ENCODE measurements around the gene CAMTA1.

Gene CAMTA1

GRCh38 chr1:7475691-7476090 lies 690.4 kb downstream of the CAMTA1 start (continued):
- TF ChIP-seq ZNF148 (tag by site-specific recombination; IDR thresholded peaks at IDR 0.05; ENCODE audit: borderline replicate concordance) (no peak), OSR2 (tag by site-specific recombination; IDR thresholded peaks at IDR 0.05) (no peak), ZNF133 (tag by site-specific recombination; IDR thresholded peaks at IDR 0.05) (no peak), ZNF777 (tag by site-specific recombination; IDR thresholded peaks at IDR 0.05; ENCODE audit: borderline replicate concordance) (no peak)

GRCh38 chr1:7476402-7476801 lies 691.1 kb downstream of the CAMTA1 start:
- Histone ChIP-seq H3K36me3 (ENCODE audit: control insufficient read depth in 2 of 2, insufficient read depth in 1 of 2, low read length in 2 of 2) (no peaks in the 10 kb centered on the region), H3K4me3 (ENCODE audit: low read depth, low read length) (no peak overlapping the region), H3K27ac (ENCODE audit: extremely low read depth, low read depth, low read length) (no peak overlapping the region), H3K4me1 (ENCODE audit: control insufficient read depth, insufficient read depth, low read length) (no peaks in the 10 kb centered on the region), H3K9me3 (ENCODE audit: control insufficient read depth, insufficient read depth, low read depth, low read length) (no peaks in the 10 kb centered on the region)
- no peak for TF ChIP-seq ZNF654 (tag by site-specific recombination; IDR thresholded peaks at IDR 0.05; ENCODE audit: low read depth)
- CTCF ChIA-PET, result no interaction called here
- POLR2A ChIA-PET, result no interaction called here

- CTCF ChIA-PET, result no interaction called here
- H3K4me3 ChIP-seq (ENCODE audit: low read depth, low read length), result no peak overlapping the region
- POLR2A ChIA-PET, result no interaction called here
- H3K27ac ChIP-seq (ENCODE audit: extremely low read depth, low read depth, low read length), result no peak overlapping the region
- no peaks in the 10 kb centered on the region for H3K4me1 ChIP-seq (ENCODE audit: control insufficient read depth, insufficient read depth, low read length)
- H3K36me3 ChIP-seq (ENCODE audit: control insufficient read depth in 2 of 2, insufficient read depth in 1 of 2, low read length in 2 of 2), result no peaks in the 10 kb centered on the region
- H3K9me3 ChIP-seq (ENCODE audit: control insufficient read depth, insufficient read depth, low read depth, low read length), result no peaks in the 10 kb centered on the region
- TF ChIP-seq ZNF664 (tag by site-specific recombination; IDR thresholded peaks at IDR 0.05), result no peak
- no peak for TF ChIP-seq ZBTB1 (tag by site-specific recombination; IDR thresholded peaks at IDR 0.05)
- TF ChIP-seq ZNF544 (tag by site-specific recombination; IDR thresholded peaks at IDR 0.05), result no peak
- TF ChIP-seq ZNF202 (tag by site-specific recombination; IDR thresholded peaks at IDR 0.05; ENCODE audit: borderline replicate concordance), result no peak
- no peak for TF ChIP-seq KLF9 (tag by site-specific recombination; IDR thresholded peaks at IDR 0.05; ENCODE audit: low read depth)
- no peak for TF ChIP-seq ZNF2 (tag by site-specific recombination; IDR thresholded peaks at IDR 0.05)
- no peak for TF ChIP-seq ZNF571 (tag by site-specific recombination; IDR thresholded peaks at IDR 0.05)
- TF ChIP-seq ZNF549 (tag by site-specific recombination; IDR thresholded peaks at IDR 0.05), result no peak
- TF ChIP-seq MZF1 (tag by site-specific recombination; IDR thresholded peaks at IDR 0.05; ENCODE audit: borderline replicate concordance), result no peak
- no peak for TF ChIP-seq GLIS1 (tag by site-specific recombination; IDR thresholded peaks at IDR 0.05)
- TF ChIP-seq ZNF654 (tag by site-specific recombination; IDR thresholded peaks at IDR 0.05; ENCODE audit: low read depth), result no peak
- no peak for TF ChIP-seq TCF7L2 (IDR thresholded peaks at IDR 0.05; ENCODE audit: borderline replicate concordance, low read depth, low read length)
- no peak for TF ChIP-seq ZNF600 (tag by site-specific recombination; IDR thresholded peaks at IDR 0.05)
- TF ChIP-seq ZBTB26 (tag by site-specific recombination; optimal IDR thresholded peaks at IDR 0.05), result no peak
- TF ChIP-seq ZNF513 (tag by site-specific recombination; IDR thresholded peaks at IDR 0.05), result no peak
- no peak for TF ChIP-seq SCRT1 (tag by site-specific recombination; IDR thresholded peaks at IDR 0.05; ENCODE audit: borderline replicate concordance)
- TF ChIP-seq HOXD13 (CRISPR knock-in tag; IDR thresholded peaks at IDR 0.05; ENCODE audit: borderline replicate concordance), result no peak
- TF ChIP-seq ZNF785 (tag by site-specific recombination; IDR thresholded peaks at IDR 0.05), result no peak
- no peak for TF ChIP-seq PRDM10 (tag by site-specific recombination; IDR thresholded peaks at IDR 0.05)
Measured at GRCh38 chr1:7476861-7477547, 691.8 kb downstream of the CAMTA1 start.

Data from HEK293 (cell line).